22Rv1 (cell line): ENCODE measurements around the gene PRAMEF33.
"Not testable (repeated sequence)": the region's sequence is repeated elsewhere in the genome, so short reads cannot be mapped to it uniquely, and the experiment has no call there.

Experiments
- CTCF ChIP-seq: fragments of 450-650 bp; IDR thresholded peaks from 2 replicates; pipeline ENCODE4 v1.5.1; 2017; ENCODE audit warnings: mild to moderate bottlenecking
- ZFX ChIP-seq: fragments of 450-650 bp; IDR thresholded peaks from 2 replicates; pipeline ENCODE4 v1.6.1; 2017; ENCODE audit warnings: antibody characterized with exemption, borderline replicate concordance

GRCh38 chr1:13279617-13280016 is 23.7 kb upstream of the PRAMEF33 start:
- not testable (repeated sequence) for TF ChIP-seq CTCF, ZFX
